Stimulated activated CD4-positive, alpha-beta T cell treated with anti-CD3 and anti-CD28 coated beads, Interleukin-12 subunit alpha, Interleukin-12 subunit beta, amount 100 ng/mL, for 4 hours (primary cell): Measurements from ENCODE around the gene SLC39A13.

Experiments
- DNase-seq: peaks from one replicate; pipeline ENCODE4 v3.0.0-alpha.2; 2020

Gene SLC39A13

DNA sequence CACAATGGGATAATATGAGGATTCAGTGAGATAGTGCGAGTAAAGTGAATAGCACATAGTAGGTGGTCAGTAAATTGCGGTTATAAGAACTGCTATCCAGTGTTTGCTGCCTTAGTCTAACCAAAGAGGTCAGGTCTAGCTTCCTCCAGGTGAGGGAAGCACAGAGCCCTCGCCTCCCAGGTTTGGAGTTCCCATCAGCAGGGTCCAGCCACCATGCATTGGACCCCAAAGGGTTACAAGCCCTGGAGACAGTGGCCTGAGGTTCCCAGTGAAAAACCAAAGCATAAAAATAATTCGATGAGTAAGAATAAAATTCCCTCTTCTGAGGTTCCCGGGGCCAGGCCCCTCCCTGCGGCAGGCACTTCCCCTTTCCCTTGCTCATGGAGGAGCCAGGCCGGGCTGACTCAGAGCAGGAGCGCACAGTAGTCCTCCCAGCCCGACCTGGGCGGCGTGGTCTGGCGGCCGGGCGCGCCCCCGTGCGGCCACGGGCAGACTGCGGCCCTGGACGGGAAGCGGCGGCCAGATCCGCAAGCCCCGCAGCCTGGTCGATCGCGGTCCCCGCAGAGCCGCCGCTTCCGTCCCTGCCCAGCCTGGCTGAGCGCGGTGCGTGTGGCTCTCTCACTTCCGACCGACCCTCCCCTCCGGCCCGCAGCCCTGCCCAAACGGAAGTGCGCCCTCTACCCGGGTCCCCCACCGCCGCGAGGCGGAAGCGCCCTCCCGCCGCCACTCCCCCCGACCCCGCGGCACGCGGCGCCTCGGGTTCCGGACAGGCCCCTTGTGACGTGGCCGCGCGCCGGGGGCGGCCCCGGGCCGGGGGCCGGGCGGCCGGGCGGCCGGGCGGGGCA is at the start of gene SLC39A13:
SLC39A13 (plus strand) TSS at position 845 of the 845 bp plus-strand sequence. CDS start 1,505 bp downstream, outside the sequence.
- DNase-seq: peak; percentile 90

DNA sequence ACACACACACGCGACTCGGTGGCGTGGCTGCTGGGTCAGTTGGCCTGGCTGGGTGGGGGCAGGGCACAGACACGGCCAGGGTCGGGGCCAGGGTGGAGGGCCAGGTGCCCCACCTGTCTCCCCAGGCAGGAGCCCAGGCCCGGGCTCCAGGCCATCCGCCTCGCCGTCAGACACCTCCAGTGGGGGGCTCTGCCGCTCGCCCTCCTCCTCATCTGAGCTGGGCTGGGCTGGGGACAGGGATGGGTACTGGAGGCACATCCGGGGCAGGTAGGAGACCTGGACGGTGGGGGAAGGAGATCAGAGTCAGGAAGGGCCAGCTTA is 49.7 kb upstream of the SLC39A13 start:
- DNase-seq: no peak

DNA sequence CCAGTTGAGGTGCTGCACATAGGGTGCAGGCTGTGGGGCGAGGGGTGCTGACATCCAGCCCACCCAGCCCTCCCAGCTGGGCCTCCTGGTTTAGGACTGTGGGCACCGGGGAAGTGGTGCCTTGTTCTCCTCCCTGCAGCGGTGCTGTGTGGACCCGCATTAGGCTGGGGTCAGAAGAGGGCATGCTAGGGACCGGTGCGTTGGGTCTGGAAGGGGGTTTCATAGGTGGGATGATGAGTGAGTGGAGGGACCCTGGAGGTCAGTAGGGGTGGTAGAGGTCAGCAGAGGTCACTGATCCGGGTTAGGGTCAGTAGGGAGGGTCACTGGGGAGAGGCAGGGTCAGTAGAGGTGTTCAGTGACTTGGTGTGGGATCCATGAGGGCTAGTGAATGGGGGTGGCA is 49.2 kb upstream of the SLC39A13 start:
- no peak for DNase-seq

DNA sequence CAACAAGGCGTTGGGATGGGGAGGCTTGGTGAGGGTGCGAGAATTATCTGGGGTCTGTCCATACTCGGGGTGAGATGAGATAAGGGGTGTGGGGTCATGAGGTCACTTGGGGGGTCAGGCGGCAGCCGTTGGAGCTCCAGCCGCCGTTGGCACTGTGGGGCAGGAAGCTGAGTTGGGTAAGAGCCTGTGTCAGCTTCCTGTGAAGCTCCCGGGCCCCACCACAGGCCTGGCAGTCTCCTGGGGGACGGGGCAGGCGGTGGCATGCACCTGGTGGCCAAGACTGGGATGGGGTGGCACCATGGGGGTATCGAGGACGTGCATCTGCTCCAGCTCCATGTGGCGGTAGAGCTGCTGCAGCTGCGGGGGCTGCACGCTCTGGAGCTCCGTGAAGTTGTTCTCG is 48.8 kb upstream of the SLC39A13 start:
- DNase-seq: no peak

DNA sequence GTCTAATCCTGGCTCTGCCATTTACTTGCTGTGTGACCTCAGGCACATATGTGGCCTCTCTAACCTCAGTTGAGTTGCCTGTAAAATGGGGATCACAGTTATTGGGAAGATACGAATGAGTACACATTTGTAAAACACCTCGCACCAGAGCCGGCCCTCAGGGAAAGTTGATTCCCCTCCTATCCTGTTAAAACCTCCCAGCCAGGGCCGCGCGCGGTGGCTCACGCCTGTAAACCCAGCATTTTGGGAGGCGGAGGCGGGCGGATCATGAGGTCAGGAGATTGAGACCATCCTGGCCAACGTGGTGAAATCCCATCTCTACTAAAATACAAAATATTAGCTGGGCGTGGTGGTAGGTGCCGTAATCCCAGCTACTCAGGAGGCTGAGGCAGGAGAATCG is 48.0 kb upstream of the SLC39A13 start:
- no peak for DNase-seq

DNA sequence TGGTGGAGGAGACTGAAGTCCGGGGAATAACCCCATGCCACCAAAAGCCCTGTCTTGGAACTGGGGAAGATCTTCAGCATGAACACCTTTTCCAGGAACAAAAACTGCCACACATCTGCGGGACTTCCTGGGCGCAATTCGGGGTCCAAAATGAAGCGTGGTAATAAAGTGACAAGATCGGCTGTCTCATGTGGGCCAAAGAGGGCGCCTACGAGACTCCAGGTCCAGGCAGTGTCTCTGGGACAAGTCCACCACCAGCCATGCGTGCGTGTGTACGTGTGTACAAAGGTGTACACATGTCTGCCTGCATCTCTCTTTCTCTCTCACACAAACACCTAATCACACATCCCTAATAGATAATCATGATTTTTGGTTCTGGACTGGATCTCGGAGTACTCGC is 47.0 kb upstream of the SLC39A13 start:
- DNase-seq: no peak

DNA sequence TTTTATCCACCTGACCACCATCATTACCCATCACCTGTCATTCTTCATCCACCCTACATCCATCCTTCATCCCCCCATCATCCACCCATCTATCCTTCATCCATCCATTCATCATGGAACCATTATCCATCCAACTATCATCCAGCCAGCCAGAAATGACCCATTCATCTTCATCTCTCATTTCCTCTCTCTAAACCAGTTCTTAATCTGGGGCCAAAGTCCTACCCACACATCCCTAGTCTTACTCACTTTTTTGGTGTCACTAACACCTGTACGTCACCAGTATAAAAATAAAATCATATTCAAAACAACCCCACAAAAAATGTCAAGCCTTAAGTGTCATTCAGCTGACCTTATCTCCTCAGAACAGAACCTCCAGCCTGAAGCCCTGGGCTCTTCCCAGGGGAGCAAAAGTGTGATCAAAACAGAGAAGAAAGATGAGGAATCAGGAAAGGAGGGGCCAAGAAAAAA is 42.3 kb upstream of the SLC39A13 start:
- no peak for DNase-seq

DNA sequence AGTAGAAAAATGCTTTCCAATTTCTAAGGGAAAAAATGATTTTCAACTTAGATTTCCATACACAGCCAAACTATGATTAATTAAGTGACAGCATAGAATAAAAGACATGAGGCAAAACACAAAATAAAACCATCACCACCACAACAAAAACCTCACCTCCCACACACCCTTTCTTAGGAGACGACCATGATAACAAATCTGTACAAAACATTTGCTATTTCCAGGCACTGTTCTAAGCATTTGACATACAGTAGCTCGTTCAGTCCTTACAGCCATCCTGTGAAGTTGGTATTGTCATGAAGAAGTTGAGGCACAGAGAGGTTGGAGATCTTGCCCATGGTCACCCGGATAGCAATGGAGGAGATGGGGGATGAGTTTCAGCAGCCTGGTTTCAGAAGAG is 38.7 kb upstream of the SLC39A13 start:
- no peak for DNase-seq

DNA sequence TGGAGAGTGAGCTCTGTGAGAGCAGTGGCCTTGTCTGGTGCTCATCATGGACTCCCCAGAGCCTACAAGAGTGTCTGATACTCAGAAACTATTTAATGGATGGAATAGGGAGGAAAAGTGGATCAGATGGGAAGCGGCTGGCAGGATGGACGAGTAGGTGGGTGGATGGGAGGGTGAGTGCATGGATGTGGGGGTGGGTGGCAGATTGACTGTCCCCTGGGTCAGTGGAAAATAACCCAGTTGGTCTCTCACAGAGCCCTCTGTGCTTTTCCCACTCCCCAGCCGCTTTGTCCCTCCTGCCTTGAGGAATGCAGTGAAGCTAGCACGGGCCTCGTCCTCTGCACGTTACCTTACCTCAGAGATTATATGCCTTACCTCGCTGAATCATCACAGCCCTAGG is 36.0 kb upstream of the SLC39A13 start:
- no peak for DNase-seq

DNA sequence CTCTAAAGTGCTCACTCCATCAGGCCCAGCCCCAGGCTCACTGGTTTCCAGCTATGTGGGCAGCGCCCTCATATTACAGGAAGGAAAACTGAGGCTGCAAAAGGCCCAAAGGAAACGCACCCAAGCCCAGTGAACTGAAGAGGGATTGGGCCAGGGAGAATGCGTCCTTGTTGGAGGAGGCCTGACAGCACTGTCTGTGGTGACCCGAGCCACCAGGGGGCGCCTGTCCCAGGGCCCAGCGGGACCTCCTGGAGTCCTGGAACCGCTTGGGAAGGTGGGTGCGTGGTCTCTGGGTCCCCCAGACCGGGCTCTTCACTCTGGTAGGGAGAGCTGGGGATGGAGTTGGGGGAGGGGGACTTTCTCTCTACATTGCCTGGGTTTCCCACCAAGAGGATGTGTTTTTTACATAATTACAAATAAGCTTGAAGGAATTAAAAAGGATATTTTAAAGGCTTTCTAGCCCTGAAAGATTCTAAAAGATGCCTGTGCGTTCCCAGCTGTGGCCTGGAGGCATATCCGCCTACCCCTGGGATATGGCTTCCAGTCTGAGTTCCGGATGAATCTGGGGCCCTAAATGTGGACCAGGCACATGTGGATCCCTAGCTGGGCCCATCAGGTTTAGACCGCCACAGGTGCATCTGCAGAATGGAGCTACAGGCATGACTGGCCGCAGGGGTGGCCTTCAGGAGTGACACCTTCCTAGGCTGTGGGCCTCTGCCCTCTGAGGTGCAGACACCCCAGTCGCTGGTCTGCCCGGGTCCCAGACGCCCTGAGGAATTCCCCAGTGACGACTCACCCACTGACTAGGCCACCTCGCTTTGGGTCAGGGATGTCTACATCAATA is 34.3 kb upstream of the SLC39A13 start:
- DNase-seq: peak; percentile 88

DNA sequence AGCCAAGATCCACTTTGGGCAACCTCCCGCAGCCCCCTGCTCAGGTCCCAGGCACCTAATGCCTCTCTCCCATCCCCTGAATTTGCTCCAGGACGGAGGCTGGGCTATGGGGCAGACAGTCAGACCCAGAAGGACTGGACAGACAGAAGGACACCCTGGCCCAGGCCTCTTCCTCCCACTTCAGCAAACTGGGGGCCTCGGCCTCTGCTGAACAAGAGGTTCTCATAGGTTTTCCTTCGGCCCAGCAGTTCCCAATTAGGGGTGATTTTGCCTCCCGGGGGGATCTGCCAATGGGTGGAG is 33.7 kb upstream of the SLC39A13 start:
- no peak for DNase-seq

DNA sequence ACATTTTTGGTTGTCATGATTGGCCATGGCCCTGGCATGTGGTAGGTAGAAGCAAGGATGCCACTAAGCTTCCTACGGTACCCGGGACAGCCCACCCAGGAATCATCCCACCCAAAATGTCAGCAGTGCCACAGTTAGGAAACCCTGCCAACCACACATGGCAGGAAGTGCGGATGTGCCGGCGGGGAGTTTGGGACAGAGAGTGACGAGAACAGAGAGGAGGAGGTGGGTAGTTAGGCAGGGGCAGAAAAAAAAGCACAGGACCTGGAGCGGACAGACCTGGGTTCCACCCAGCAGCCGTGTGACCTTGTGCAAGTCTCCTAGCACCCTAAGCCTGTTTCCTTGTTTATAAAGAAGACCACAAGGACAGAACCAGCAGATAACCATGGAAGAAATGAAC is 33.4 kb upstream of the SLC39A13 start:
- no peak for DNase-seq

DNA sequence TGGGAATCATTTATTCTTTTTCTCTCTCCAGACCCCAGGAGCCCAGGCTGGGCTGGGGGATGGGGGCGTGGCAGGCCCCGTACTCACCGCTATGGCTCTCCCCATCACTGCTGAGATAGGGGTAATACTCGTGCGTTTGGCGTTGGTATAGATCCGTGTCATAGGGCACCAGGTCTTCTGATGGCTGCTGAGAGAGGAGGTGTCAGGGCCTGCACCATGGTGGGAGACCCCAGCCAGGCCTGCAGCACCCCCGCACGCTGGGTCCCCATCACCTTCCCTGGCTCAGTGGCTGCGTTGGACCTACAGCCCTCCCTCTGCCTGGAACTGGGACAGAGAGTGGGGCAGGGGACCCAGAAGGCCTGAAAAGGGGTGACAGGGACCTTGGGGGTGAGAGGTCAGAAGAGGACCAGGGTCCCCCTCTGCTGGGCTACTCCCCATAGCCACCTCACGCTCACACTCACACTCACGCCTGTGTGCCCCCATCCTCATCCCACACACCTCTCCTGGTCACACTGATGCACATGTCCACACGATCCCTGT is 32.8 kb upstream of the SLC39A13 start:
- no peak for DNase-seq

DNA sequence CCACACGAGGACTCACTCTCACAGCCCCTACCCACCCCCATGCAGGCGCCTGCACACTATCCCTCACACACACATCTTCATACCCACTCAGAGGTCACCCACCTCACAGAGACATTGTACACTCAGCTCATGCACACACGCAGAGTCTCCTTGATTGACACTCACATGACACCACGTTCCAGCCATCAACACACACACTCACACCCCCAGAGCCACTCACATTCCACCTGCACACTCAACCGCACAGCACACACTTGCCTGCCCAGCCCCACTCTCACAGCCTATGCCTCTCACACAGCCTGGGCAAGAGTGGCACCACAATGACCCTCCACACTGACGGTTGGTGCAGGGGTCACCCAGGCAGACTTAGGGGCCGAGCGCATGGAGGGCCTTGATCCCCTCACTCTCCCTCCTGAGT is 32.3 kb upstream of the SLC39A13 start:
- no peak for DNase-seq

DNA sequence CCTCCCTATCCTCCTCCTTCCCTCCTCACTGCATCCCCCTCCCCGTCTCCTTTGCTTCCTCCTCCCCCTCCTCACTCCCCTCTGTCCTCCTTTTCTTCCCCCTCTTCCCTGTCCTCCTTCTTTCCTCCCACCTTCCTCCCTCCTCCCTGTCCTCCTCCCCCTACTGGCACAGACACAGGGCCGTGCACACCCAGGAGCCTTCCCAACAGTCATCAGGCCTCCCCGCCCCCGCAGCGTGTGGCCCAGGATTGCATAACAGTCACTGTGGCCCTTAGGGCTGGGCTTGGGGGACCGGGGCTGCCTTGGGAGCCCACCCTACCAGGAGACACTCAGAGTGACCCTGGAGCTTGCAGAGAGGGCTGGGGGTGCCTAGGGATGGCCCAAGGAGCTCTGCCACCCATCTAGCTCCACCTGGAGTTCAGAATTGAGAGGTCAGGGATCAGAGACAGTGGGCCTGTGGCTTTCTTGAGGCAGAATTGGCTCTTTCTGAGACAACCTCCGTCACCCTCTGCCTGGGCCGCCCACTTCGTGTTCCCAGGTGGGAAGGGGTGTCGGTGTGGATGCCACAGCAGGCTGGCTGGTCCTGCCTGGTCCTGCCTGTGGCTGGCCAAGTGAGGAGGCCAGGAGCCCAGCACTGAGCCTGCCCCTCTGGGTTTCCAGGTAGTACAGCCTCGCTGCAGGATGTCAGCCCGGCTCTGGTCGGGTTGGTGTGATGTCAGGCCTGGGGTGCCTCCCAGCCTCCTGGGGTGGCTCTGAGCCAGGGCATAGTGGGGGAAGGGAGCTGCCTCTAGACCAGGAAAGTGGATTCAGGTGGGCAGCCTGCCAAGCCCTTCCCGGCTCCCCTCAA is 31.6 kb upstream of the SLC39A13 start:
- no peak for DNase-seq

DNA sequence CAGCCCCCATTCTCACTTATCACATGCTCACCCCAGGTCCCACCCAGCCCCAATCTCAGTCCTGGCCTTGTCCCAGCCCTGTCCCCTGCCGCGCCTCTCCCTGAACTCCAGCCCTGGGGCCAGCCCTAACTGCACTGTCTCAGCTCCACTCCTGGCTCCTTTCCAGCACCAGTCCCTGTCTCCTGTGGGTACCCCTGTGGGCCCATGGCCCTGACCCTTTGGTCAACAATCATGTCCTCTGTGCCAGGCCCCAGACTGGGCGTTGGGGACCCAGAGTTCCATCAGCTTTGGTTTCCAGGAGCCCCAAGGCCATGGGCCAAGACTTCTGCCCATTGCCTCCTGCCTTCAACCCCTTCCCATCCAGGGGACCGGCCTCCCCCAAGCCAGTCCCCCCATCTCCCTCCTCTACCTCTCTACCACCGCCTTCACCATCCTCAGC is 30.8 kb upstream of the SLC39A13 start:
- DNase-seq: no peak

DNA sequence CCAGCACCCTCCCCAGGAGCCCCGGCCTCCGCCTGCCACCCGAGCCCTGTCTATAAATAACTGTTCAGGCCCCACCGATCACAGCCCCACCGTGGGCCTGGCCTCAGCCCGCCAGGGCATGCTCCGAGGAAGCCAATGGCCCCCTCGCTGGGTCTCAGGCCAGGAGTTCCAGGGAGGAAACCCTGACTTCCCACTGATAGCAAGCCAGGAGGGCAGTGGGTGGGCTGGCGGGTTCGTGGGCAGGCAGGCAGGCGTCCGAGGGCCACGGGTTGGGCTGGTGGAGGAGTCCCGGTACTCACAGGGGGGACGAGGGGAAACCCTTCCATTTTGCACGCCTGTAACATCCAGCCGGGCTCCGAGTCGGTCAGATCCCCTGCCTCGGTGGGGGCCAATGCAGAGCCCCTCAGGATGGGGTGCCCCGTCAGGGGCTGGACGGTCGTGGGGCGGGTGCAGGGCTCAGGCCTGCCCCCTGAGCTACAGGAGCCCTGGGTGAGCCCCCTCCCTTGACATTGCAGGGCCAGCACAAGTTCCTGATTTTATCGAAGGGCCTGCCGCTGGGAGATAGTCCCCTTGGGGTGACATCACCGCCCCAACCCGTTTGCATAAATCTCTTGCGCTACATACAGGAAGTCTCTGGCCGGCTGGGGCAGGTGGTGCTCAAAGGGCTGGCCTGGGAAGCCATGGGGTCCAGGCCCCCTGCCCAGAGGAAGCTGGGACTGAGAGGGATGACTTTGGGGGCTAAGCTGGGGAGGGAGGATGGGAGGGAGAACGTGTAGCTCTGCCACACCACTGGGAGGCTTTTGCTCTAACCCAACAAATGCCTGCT is 30.2 kb upstream of the SLC39A13 start, which contains the start of gene SPI1:
SPI1 (minus strand) TSS at position 538 of the 826 bp plus-strand sequence; CDS start at position 344, 194 bp downstream.
- no peak for DNase-seq

DNA sequence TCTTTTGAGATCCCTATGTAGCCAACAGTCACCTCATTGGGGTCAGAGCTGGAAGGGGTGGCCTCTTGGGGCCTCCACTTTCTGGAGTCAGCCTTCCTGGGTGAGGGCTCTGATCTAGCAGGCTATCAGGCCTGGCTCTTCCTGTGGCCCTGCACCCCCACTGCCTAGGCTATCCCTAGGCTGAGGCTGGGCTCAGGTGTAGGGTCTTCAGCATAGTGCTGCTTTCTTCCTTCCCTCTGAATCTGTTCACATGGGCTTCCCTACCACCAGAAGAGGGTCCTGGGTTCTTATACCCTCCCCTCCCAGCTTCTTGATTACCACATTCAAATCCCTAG is 29.6 kb upstream of the SLC39A13 start:
- no peak for DNase-seq

DNA sequence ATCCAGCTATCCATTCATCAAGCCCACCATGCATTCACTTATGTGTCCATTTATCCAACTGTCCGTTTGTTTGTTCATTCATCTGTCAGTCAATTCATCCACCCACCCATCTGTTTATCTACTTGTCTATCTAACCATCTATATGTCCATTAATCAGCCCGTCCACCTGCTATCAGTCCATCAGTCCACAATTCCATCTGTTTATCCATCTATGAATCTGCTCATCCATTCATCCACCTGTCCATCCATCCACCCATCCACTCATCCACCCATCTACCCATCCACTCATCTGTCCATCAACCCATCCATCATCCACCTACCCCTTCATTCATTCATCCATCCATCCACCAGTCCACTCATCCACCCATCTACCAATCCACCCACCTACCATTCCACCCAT is 29.1 kb upstream of the SLC39A13 start:
- no peak for DNase-seq

DNA sequence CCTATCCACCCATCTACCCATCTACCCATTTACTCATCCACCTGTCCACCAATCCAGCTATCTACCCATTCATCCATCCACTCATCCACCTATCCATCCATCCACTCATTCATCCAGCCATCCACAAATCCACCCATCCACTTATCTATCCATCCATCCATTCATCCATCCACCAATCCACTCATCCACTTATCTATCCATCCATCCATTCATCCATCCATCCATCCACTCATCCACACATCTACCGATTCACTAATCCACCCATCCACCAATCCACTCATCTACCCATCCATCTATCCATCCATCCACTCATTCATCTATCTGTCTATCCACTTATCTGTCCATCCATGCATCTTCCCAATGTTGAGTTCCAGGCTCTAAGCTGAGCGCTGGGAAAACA is 28.3 kb upstream of the SLC39A13 start:
- DNase-seq: no peak

DNA sequence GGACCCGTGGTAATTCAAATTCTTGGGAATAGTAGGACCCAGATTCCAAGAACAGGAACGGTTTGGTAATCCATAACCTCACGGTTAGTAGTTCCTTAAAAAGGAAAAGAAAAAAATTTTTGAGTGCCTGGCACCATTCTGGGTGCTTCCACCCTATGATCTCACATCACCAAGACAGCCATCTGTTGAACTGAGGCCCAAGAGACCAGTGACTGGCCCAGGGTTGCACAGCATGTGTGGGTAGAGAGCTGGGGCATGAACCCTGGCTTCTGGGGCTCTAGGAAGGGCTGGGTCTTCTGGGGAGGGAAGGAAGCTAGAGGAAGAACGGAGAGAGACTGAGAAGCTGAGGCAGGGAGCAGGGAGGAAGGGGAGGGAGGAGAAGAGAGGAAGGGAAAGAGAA is 25.3 kb upstream of the SLC39A13 start:
- DNase-seq: no peak

DNA sequence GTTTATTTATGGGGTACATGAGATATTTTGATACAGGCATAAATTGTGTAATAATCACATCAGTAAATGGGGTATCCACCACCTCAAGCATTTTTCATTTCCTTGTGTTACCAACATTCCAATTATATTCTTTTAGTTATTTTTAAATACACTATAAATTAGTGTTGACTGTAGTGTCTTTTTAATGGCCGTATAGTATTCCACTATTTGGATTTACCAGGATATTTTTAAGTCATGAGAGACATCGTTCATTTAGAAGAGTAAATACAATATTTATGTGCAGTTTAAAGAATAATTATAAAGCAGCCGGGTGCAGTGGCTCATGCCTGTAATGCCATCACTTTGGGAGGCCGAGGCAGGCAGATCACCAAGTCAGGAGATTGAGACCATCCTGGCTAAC is 23.9 kb upstream of the SLC39A13 start:
- DNase-seq: no peak
